MCF 10A (cell line): Measurements from ENCODE around the gene SGCG. TPM values are rescaled to one million over a fixed set of nuclear protein-coding genes. Genes with fewer than 3 reads are reported as not detected.
A peak's percentile ranks its signal among the peaks of the same experiment; 100 is the strongest.

Source experiments
- BruUV-seq: library from RNA; stranded (reverse); fragments of 400-500 nt; replicated peaks from 2 replicates; lab custom pipeline; 2021; lab: Mats Ljungman, UMichigan
- CTCF ChIA-PET: fragments of 300-600 bp; sonication (Branson Sonifier 250); formaldehyde crosslinking; extraction: SDS; loops from one replicate; lab custom pipeline; 2021; ENCODE audit warnings: antibody characterized with exemption, inconsistent platforms; lab: Yijun Ruan, JAX
- POLR2A ChIA-PET: fragments of 300-600, 350-650 bp; sonication (Branson Sonifier 250); formaldehyde crosslinking; extraction: SDS; loops from one replicate; lab custom pipeline; 2020; ENCODE audit warnings: antibody characterized with exemption, inconsistent platforms; lab: Yijun Ruan, JAX
- DNase-seq: peaks from one replicate; pipeline ENCODE4 v3.0.0-alpha.2; 2018; ENCODE audit not compliant: unreplicated experiment
- H3K27ac Mint-ChIP-seq: one replicate; pipeline ENCODE4 v1.8.0; 2022; ENCODE audit warnings: mild to moderate bottlenecking, low read depth, mixed read lengths; ENCODE audit not compliant: unreplicated experiment
- H3K27me3 Mint-ChIP-seq: one replicate; pipeline ENCODE4 v1.8.0; 2022; ENCODE audit warnings: mixed read lengths; ENCODE audit not compliant: insufficient read depth, unreplicated experiment
- H3K36me3 Mint-ChIP-seq: one replicate; pipeline ENCODE4 v1.8.0; 2022; ENCODE audit warnings: mild to moderate bottlenecking, moderate library complexity, mixed read lengths; ENCODE audit not compliant: insufficient read depth, unreplicated experiment
- H3K4me1 Mint-ChIP-seq: one replicate; pipeline ENCODE4 v1.8.0; 2022; ENCODE audit warnings: mixed read lengths; ENCODE audit not compliant: insufficient read depth, unreplicated experiment
- H3K4me3 Mint-ChIP-seq: one replicate; pipeline ENCODE4 v1.8.0; 2022; ENCODE audit warnings: mild to moderate bottlenecking, moderate library complexity, mixed read lengths; ENCODE audit not compliant: unreplicated experiment
- H3K9me3 Mint-ChIP-seq: one replicate; pipeline ENCODE4 v1.8.0; 2022; ENCODE audit warnings: mixed read lengths; ENCODE audit not compliant: unreplicated experiment
- intact Hi-C: fragments of 100-400 bp; cut with micrococcal nuclease; formaldehyde crosslinking; loops from 2 replicates; pipeline ENCODE4 v1.14.1; 2022
- total RNA-seq: library from RNA; stranded (reverse); gene quantifications from 2 replicates; pipeline ENCODE4 v1.2.3, GENCODE V29; 2022
- TF ChIP-seq, protein P1 (sequence below): fragments of 200-600 bp; IDR thresholded peaks from one replicate; pipeline ENCODE4 v1.8.0; 2022; ENCODE audit warnings: antibody characterized with exemption, mild to moderate bottlenecking; ENCODE audit not compliant: unreplicated experiment

Gene SGCG
- total RNA-seq, 1 experiment from 2014 or later = not detected

DNA sequence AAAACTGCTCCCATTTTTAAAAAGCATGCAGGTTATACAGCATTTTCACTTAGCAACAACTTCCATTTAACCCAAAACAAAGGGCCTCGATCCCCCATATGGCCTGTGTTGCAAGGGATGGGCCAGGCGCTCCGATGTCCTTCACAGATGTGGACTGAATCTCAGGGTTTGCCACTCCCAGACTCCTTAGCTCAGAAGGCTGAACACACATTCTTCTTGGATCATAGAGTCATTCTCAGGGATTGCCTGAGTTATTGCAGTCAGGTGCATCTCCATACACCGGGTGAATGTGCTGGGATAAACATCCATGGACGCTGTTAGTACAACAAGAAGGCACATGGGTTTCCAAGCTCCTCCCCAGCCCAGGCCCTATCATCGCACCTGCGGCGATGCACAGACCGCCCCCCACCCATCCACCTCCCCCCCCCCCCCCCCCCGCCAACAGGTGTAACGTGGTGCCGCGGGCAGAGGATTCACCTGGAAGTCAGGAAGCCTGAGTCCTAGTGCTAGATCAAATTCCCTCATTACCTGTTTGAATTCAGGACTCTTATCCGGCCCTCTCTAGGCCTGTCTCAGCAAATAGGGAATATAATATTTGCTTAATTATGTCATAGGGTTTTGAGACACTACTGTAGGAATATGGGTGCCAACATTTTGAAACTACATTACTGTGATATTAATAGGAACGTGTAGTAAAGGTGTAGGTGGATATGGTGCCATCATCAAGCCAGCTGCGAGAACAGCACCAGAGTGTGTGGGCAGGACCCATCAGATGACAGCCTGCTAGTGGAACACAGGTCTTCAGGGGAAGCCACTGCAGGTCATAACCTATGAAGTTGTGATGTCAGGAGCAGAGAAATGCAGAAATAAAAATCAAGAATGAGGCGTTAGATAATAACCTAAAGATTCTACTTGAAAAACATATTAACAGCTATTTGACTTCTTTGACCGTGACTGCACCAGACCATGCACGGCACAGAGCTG lies 141.9 kb downstream of the SGCG start:
- H3K9me3 Mint-ChIP-seq = no peaks in the 10 kb centered on the region
- no TSS peak for BruUV-seq
- ChIA-PET POLR2A (interaction anchor here (1.0 to 2.5 kb wide), 3 partner anchors 33 to 521 kb away, joined by 3 to 9 read pairs (median 3); no protein-coding TSS in a partner anchor), CTCF (interaction anchor here (0.7 to 5.3 kb wide), 3 partner anchors 51 to 520 kb away, joined by 3 to 47 read pairs (median 6); no protein-coding TSS in a partner anchor)
- DNase-seq = no peak
- peaks cover 21% of the 10 kb centered on the region for H3K4me1 Mint-ChIP-seq
- H3K4me3 Mint-ChIP-seq = no peak overlapping the region
- TF ChIP-seq, protein P1, sequence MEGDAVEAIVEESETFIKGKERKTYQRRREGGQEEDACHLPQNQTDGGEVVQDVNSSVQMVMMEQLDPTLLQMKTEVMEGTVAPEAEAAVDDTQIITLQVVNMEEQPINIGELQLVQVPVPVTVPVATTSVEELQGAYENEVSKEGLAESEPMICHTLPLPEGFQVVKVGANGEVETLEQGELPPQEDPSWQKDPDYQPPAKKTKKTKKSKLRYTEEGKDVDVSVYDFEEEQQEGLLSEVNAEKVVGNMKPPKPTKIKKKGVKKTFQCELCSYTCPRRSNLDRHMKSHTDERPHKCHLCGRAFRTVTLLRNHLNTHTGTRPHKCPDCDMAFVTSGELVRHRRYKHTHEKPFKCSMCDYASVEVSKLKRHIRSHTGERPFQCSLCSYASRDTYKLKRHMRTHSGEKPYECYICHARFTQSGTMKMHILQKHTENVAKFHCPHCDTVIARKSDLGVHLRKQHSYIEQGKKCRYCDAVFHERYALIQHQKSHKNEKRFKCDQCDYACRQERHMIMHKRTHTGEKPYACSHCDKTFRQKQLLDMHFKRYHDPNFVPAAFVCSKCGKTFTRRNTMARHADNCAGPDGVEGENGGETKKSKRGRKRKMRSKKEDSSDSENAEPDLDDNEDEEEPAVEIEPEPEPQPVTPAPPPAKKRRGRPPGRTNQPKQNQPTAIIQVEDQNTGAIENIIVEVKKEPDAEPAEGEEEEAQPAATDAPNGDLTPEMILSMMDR = no peak
- peak overlapping the region; percentile 88 for H3K27ac Mint-ChIP-seq
- H3K27me3 Mint-ChIP-seq = no peaks in the 10 kb centered on the region
- H3K36me3 Mint-ChIP-seq = no peaks in the 10 kb centered on the region
- intact Hi-C loops = loop anchor here (5.0 kb wide), 1 partner anchor 145 kb away; no protein-coding TSS in a partner anchor

DNA sequence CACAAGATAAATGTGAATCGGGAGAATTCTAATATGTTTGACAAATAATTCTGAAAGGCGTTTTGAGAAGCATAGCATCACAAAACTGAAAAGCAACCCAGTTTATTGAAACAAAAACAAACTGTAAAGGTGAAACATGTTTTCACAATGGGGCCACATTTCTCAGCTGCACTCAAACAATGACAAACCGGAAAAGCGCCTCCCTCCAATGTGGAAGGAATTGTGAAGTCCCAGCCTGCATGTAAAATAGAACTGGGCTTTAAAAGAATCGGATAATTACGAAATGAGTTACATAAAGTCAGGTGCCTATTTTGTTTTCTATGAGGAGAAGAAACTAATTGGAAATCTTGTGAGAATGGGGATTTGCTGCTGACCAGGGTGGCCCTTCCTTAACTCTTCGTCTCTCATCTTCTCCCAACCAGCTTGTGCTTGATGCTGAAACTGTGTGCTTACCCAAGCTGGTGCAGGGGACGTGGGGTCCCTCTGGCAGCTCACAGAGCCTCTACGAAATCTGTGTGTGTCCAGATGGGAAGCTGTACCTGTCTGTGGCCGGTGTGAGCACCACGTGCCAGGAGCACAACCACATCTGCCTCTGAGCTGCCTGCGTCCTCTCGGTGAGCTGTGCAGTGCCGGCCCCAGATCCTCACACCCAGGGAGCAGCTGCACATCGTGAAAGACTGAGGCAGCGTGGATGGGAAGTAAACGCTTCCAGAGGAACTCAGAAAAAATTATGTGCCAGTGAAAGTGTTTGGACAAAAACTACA lies 143.3 kb downstream of the SGCG start:
- peaks cover 21% of the 10 kb centered on the region for H3K4me1 Mint-ChIP-seq
- POLR2A ChIA-PET = interaction anchor here (1.0 kb wide), 1 partner anchor 277 kb away, joined by 3 read pairs; no protein-coding TSS in a partner anchor
- no peaks in the 10 kb centered on the region for H3K9me3 Mint-ChIP-seq
- TF ChIP-seq, protein P1 = no peak
- no peaks in the 10 kb centered on the region for H3K36me3 Mint-ChIP-seq
- no TSS peak for BruUV-seq
- no peaks in the 10 kb centered on the region for H3K27me3 Mint-ChIP-seq
- CTCF ChIA-PET = interaction anchor here (0.5 to 5.3 kb wide), 2 partner anchors 522 to 528 kb away, joined by 3 to 47 read pairs; no protein-coding TSS in a partner anchor
- DNase-seq = no peak
- no peak overlapping the region for H3K27ac Mint-ChIP-seq
- no peak overlapping the region for H3K4me3 Mint-ChIP-seq
- intact Hi-C loops = loop anchor here (5.0 kb wide), 1 partner anchor 143 kb away; no protein-coding TSS in a partner anchor

DNA sequence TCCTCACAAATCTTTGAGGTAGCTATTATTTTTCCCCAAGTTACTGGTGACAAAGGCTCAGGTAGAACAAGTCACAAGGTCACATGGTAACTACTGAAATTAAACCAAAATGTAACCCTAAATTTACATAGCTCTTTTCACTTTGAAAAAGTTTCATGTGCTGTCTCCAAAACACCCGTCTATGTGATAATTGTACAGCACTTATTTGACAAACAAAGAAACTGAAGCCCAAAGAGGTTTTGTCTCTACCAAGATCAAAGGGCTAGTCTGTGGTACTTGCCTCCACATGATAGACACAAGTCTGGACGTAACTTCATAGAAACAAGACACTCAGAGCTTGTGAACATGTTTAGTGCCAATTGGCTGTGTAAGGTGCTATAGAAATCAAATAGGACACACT lies 144.4 kb downstream of the SGCG start:
- Mint-ChIP-seq H3K9me3 (no peaks in the 10 kb centered on the region), H3K27ac (no peak overlapping the region), H3K4me1 (peaks cover 15% of the 10 kb centered on the region), H3K4me3 (no peak overlapping the region), H3K36me3 (no peaks in the 10 kb centered on the region), H3K27me3 (no peaks in the 10 kb centered on the region)
- DNase-seq = peak; percentile 1
- ChIA-PET CTCF (no interaction called here), POLR2A (interaction anchor here (1.0 kb wide), 1 partner anchor 762 kb away, joined by 3 read pairs; no protein-coding TSS in a partner anchor)
- intact Hi-C loops = no loop called here
- BruUV-seq = no TSS peak
- TF ChIP-seq, protein P1 = no peak
